Gastroesophageal sphincter (tissue), 4 donors: Measurements from ENCODE around the gene RNASEH2C. TPM values are rescaled to one million over a fixed set of nuclear protein-coding genes. Genes with fewer than 3 reads are reported as not detected.
"Not testable (repeated sequence)": the region's sequence is repeated elsewhere in the genome, so short reads cannot be mapped to it uniquely, and the experiment has no call there.

Experiments
- ATAC-seq: fragments of 150-250 bp; one replicate; pipeline ENCODE4 v1.9.1; 2016; ENCODE audit warnings: mild to moderate bottlenecking, moderate library complexity
- H3K27ac ChIP-seq, 4 donors: fragments of 200-600 bp; sonication (generic) in 3 of 4; 1 replicate in 3 of 4; 2 replicates in 1 of 4; pipeline ENCODE4 v1.5.1; 2016 to 2019
- H3K27me3 ChIP-seq: fragments of 200-600 bp; sonication (generic); one replicate; pipeline ENCODE4 v1.5.1; 2019
- H3K36me3 ChIP-seq, 2 donors: fragments of 200-600 bp; sonication (generic); one replicate each; pipeline ENCODE4 v1.5.1; 2019; ENCODE audit warnings: control low read depth in 1 of 2
- H3K4me1 ChIP-seq, 3 donors: fragments of 200-600 bp; sonication (generic); 1 replicate in 2 of 3; 2 replicates in 1 of 3; pipeline ENCODE4 v1.5.1; 2016 to 2019; ENCODE audit warnings: control low read depth in 2 of 3
- H3K4me3 ChIP-seq, 2 donors: fragments of 200-600 bp; sonication (generic); one replicate each; pipeline ENCODE4 v1.5.1; 2019; ENCODE audit warnings: mild to moderate bottlenecking in 1 of 2, moderate library complexity in 1 of 2
- H3K9me3 ChIP-seq, 3 donors: fragments of 200-600 bp; sonication (generic); one replicate each; pipeline ENCODE4 v1.5.1; 2017 to 2019; ENCODE audit warnings: control low read depth in 2 of 3
- CTCF ChIP-seq, 4 experiments: fragments of 200-600 bp in 2 of 4; fragments of 450-650 bp in 2 of 4; sonication (generic) in 1 of 4; IDR thresholded peaks; one replicate each; pipeline ENCODE4 v1.5.1; 2017 to 2019; ENCODE audit warnings: antibody characterized with exemption in 4 of 4, mild to moderate bottlenecking in 2 of 4, moderate library complexity in 2 of 4
- EP300 ChIP-seq: sonication (generic); formaldehyde crosslinking; IDR thresholded peaks from one replicate; pipeline ENCODE4 v1.6.1; 2017; ENCODE audit warnings: antibody characterized with exemption, mild to moderate bottlenecking
- POLR2A ChIP-seq, 2 donors: fragments of 450-650 bp; IDR thresholded peaks; one replicate each; pipeline ENCODE4 v1.6.1; 2017; ENCODE audit warnings: antibody characterized with exemption in 2 of 2, mild to moderate bottlenecking in 2 of 2, moderate library complexity in 1 of 2
- POLR2AphosphoS5 ChIP-seq: sonication (generic); formaldehyde crosslinking; IDR thresholded peaks from one replicate; pipeline ENCODE4 v1.6.1; 2017; ENCODE audit warnings: antibody characterized with exemption
- WGBS, 2 donors: methylation state at CpG; one replicate each; pipeline ENCODE4 v1.1.5; 2018; ENCODE audit warnings: low coverage in 1 of 2; 5-methylcytosine and 5-hydroxymethylcytosine counted together
- total RNA-seq, 4 donors: library from RNA; depleted of rRNA; stranded (reverse); fragments of >200 nt; gene quantifications; one replicate each; pipeline ENCODE4 v1.1.0, GENCODE V29; 2016

Gene RNASEH2C
- total RNA-seq, 4 donors from 2014 or later = 69.0 to 196 (median 96.3) TPM

- Histone ChIP-seq H3K27me3 (no peaks in the 10 kb centered on the region), H3K27ac (no peak overlapping the region), H3K36me3 (no peaks in the 10 kb centered on the region), H3K4me1 (peaks cover 0 to 9% (median 0%) of the 10 kb centered on the region in 3 donors), H3K4me3 (no peak overlapping the region), H3K9me3 (no peaks in the 10 kb centered on the region)
- TF ChIP-seq POLR2A (IDR thresholded peaks at IDR 0.05) (no peak), POLR2AphosphoS5 (no peak)
- WGBS, 2 donors = 47 to 62% methylated on average over 5 to 7 of the region's 12 CpGs
- ATAC-seq = no peak
Measured at GRCh38 chr11:65695459-65696241, 24.9 kb downstream of the RNASEH2C start.

GRCh38 chr11:65692367-65692766 lies 28.2 kb downstream of the RNASEH2C start:
- Histone ChIP-seq H3K4me1 (peaks cover 0 to 9% (median 0%) of the 10 kb centered on the region in 3 donors), H3K27me3 (no peaks in the 10 kb centered on the region), H3K27ac (no peak overlapping the region), H3K4me3 (no peak overlapping the region), H3K36me3 (no peaks in the 10 kb centered on the region), H3K9me3 (no peaks in the 10 kb centered on the region)
- TF ChIP-seq POLR2A (IDR thresholded peaks at IDR 0.05) (no peak), EP300 (no peak), POLR2AphosphoS5 (no peak), CTCF (IDR thresholded peaks at IDR 0.05) (no peak)
- ATAC-seq = no peak
- 68 to 80% methylated on average over 3 to 5 of the region's 11 CpGs for WGBS, 2 donors

- ATAC-seq, H3K27me3 ChIP-seq, H3K27ac ChIP-seq, H3K4me1 ChIP-seq, H3K36me3 ChIP-seq, H3K4me3 ChIP-seq, H3K9me3 ChIP-seq: not testable (repeated sequence)
- 86 to 95% methylated on average over 4 to 6 of the region's 8 CpGs for WGBS, 2 donors
Measured at GRCh38 chr11:65691847-65692246, 28.8 kb downstream of the RNASEH2C start.

- TF ChIP-seq POLR2A (IDR thresholded peaks at IDR 0.05) = no peak
- TF ChIP-seq CTCF (IDR thresholded peaks at IDR 0.05) = peak in 2 of 4 experiments; percentile 27 to 31
- TF ChIP-seq POLR2AphosphoS5 = peak; percentile 29
- TF ChIP-seq EP300 = no peak
- ATAC-seq = peak; percentile 97
- H3K4me1 ChIP-seq = peaks cover 0 to 12% (median 0%) of the 10 kb centered on the region in 3 donors
- H3K36me3 ChIP-seq = no peaks in the 10 kb centered on the region
- no peaks in the 10 kb centered on the region for H3K27me3 ChIP-seq
- no peaks in the 10 kb centered on the region for H3K9me3 ChIP-seq
- WGBS, 2 donors = 18 to 50% methylated on average over 5 to 6 of the region's 8 CpGs
- no peak overlapping the region for H3K4me3 ChIP-seq
- peak overlapping the region in 3 of 4 donors; percentile 70 to 78 (median 70) for H3K27ac ChIP-seq
Measured at GRCh38 chr11:65685981-65686380, 34.6 kb downstream of the RNASEH2C start.

GRCh38 chr11:65683480-65683879 lies 37.1 kb downstream of the RNASEH2C start:
- H3K4me1 ChIP-seq = peaks cover 0 to 12% (median 0%) of the 10 kb centered on the region in 3 donors
- not testable (repeated sequence) for H3K9me3 ChIP-seq, H3K27me3 ChIP-seq, H3K27ac ChIP-seq, ATAC-seq, H3K4me3 ChIP-seq, H3K36me3 ChIP-seq
- WGBS, 2 donors = 50 to 78% methylated on average over 1 of the region's 6 CpGs

- 79 to 100% methylated on average over 2 to 5 of the region's 5 CpGs for WGBS, 2 donors
- TF ChIP-seq CTCF (IDR thresholded peaks at IDR 0.05) = no peak
- TF ChIP-seq EP300 = no peak
- TF ChIP-seq POLR2AphosphoS5 = no peak
- no peak for TF ChIP-seq POLR2A (IDR thresholded peaks at IDR 0.05)
- H3K27ac ChIP-seq = no peak overlapping the region
- ATAC-seq = no peak
- no peak overlapping the region for H3K4me3 ChIP-seq
- H3K27me3 ChIP-seq = no peaks in the 10 kb centered on the region
- H3K9me3 ChIP-seq = no peaks in the 10 kb centered on the region
- no peaks in the 10 kb centered on the region for H3K36me3 ChIP-seq
- H3K4me1 ChIP-seq = peaks cover 0 to 2% (median 0%) of the 10 kb centered on the region in 3 donors
Measured at GRCh38 chr11:65680192-65680743, 40.3 kb downstream of the RNASEH2C start.
